ENCODE data around the gene MYO5B.
"Not testable (repeated sequence)": the region's sequence is repeated elsewhere in the genome, so short reads cannot be mapped to it uniquely, and the experiment has no call there.

MYO5B gene

DNA sequence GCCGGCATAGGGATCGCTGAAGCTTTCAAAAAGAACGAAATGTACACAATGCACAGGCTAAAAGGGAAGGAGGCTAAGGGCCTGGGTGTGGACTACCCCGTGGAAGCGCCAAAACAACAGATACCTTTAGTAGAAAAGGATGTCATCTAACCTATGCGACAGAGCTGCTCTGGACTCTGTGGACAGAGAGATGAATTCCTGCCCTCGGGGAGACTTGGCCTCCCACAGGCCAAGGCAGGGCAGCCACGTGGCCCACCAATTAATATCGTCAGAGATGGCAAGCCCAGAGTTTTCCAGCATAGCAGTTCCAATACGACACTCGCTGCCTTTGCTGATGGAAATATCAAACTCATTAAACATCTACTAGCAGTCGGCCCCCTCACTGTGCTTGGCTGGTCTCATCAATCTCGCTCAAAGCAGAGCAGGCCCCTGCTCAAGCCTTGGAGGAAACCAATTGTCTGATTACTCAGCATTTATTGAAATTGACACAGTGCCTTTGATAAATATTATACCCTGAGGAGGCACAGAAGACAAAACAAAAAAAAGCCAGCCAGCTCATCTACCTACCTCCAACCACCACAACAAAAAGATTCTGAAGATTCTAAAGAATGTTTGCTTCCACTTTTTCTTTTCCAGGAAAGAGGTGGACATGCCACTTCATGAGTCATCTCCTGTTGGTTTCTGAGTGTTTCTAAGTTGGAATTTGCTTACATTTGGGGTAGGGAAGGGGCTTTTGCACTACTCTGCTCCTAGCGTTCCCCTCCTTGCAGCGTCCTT lies 302.6 kb downstream of the MYO5B start:
- no peak overlapping the region for H3K4me3 ChIP-seq (ENCODE audit: low read depth, low read length)

DNA sequence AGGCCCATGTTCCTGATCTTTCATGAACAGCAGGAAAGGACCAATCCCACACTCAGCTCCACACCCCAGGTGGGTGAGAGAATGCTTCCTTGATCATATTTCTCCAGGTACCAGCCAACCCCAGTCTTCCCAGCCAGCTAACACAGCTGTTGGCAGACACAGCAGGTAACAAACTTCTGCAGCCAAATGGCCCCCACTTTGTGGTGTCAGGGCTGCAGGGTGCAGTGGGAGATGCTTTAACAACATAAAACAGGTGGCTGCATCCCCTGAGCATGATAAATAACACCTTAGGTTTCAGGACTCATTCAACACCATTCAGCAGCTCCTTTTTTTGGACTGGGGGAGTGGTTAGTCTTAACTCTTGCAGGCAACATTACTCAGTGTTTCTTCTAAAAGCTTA lies 304.9 kb downstream of the MYO5B start:
- H3K4me3 ChIP-seq (ENCODE audit: low read depth, low read length) = no peak overlapping the region

DNA sequence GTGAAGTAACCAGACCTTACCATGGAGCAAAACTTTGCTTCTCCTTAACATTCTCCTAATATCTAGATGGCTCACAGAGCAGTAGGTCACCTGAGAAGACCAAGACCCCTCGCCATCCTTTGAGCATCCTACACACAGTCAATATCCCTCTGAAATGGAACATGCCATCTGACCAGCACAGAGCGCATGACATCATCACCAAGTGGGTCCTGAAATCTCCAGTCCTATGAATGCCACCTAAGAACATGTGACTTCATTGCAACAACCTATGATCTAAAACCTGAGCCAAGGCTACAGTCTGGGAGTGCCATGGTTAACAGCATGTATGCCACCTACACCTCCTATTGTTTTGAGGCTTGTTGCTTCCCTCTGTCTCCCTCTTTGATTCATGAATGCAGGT lies 305.4 kb downstream of the MYO5B start:
- not testable (repeated sequence) for H3K4me3 ChIP-seq (ENCODE audit: low read depth, low read length)

DNA sequence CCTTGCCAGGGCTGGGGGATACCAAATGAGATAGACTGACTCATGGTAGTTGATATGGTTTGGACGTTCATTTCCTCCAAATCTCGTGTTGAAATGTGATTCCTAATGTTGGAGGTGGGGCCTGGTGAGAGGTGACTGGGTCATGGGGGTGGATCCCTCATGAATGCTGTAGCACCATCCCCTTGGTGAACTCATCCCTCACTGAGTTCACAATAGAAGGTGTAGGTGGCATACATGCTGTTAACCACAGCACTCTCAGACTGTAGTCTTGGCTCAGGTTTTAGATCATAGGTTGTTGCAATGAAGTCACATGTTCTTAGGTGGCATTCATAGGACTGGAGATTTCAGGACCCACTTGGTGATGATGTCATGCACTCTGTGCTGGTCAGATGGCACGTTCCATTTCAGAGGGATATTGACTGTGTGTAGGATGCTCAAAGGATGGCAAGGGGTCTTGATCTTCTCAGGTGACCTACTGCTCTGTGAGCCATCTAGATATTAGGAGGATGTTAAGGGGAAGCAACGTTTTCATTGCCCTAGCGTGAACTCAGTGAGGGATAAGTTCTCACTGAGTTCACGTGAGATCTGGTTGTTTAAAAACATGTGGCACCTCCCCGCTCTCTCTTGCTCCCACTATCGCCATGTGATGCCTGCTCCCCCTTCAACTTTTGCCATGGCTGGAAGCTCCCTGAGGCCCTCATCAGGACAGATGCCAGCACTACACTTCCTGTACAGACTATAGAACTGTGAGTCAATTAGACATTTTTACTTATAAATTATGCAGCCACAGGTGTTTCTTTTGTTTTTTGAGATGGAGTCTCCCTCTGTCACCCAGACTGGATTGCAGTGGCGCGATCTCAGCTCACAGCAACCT lies 307.8 kb downstream of the MYO5B start:
- no peak overlapping the region for H3K4me3 ChIP-seq (ENCODE audit: low read depth, low read length)

DNA sequence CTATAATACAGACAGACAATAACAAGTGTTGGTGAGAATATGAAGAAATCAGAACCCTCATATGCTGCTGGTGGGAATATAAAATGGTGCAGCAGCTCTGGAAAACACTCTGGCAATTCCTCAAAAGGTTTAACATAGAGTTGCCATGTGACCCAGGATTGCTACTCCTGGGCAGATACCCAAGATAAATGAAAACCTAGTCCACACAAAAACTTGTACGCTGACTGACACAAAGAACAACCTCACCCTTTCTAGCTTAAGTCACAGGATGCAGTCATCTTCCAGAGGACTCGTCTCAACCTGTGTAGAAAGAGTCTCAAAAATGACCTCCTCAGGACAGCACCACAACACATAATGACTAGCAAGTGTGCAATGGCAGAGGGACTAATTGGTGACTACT lies 310.0 kb downstream of the MYO5B start:
- H3K4me3 ChIP-seq (ENCODE audit: low read depth, low read length) = no peak overlapping the region

DNA sequence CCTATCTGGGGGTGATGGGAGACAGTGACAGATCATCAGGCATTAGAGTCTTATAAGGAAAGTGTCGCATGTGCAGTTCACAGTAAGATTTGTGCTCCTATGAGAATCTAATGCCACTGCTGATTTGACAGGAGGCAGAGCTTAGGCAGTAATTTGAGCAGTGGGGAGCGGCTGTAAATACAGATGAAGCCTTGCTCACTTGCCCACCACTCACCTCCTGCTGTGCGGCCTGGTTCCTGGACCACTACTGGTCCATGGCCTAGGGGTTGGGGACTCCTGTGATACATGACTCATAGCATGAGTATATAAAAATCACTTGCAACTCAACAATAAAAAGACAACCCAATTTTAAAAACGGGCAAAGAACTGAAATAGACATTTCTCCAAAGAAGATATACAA lies 310.5 kb downstream of the MYO5B start:
- H3K4me3 ChIP-seq (ENCODE audit: low read depth, low read length) = no peak overlapping the region

DNA sequence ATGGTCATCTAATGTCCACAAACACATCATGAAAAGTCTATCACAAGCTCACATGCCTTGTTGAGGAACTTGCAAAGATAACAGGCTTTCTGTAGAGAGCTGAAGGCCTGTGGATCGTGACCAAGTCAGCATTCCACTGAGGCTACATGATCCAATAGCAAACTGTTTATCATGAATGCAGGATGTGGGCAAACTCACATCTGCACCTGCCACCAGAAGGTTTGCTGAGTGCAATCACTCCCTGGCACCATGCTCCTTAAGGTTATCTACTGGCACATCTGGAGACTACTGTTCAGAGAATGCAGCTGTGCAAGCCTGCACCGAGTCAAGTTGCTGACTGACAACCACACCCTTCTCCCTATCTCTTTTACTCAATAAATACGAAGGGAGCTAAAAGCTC lies 314.3 kb downstream of the MYO5B start:
- H3K4me3 ChIP-seq (ENCODE audit: low read depth, low read length) = no peak overlapping the region

DNA sequence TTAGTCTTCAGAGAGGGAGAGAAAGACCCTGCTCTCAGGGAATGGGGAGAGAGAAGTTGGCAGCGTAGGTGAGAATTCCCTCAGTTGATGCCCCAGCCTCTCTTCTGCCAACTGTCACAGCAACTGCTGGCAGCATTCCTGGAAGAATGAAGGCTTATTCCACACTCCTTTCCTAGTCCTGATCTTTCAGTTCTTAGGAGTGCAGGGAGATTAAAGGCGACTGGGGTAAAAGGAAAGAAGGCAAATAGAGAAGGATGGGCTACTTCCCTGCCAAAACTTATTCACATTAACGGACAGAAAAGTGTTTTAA lies 315.7 kb downstream of the MYO5B start:
- H3K4me3 ChIP-seq (ENCODE audit: low read depth, low read length) = no peak overlapping the region

DNA sequence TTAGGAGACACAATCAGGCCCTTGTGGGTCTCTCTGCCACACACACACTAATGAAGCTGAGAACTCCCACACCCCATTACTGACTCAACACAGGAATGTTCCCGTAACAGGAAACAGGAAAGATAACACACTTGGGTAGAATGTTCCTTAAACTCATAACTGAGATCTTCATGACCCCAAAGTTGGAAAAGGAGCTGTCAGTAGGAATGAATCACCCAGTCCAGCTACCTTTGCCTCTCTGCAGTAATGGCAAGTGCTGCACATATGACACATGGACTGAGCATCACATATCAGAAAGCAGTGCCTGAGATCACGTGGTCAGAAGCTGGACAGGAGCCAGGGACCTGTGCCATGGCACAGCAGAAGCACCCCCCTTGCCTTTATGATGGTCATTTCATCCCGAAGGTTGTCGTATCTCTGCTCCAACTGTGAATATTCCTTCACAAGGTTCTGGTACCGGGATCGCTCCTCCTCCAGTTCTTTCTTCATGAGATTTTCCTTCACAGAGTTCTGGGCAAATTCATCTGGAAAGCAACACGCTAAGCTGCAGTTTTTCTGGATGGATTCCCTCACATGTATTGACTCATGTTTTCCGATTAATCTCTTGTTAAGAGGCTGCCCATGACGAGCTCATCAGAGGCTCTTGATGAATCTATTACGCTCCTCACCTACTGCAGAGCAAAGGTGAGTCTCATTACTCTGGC lies 316.2 kb downstream of the MYO5B start:
- no peak overlapping the region for H3K4me3 ChIP-seq (ENCODE audit: low read depth, low read length)

DNA sequence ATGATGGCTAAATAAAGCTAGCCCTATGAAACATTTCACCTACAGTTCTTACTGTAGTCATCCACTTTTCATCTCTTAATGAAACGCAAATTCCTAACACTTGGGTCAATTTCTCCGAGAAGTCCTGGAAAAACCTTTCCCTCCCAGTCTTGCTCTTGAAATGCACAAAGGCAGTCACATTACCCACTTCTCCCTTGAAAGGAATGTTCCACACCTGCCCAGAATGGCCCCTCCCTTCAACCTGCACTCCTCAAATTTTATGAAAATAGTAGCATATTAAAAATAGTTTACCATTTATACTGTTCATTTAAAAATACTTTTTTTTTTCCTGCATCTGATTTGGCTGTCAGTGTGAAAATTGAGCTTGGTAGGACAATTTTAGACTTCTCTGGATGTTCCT lies 316.9 kb downstream of the MYO5B start:
- no peak overlapping the region for H3K4me3 ChIP-seq (ENCODE audit: low read depth, low read length)

DNA sequence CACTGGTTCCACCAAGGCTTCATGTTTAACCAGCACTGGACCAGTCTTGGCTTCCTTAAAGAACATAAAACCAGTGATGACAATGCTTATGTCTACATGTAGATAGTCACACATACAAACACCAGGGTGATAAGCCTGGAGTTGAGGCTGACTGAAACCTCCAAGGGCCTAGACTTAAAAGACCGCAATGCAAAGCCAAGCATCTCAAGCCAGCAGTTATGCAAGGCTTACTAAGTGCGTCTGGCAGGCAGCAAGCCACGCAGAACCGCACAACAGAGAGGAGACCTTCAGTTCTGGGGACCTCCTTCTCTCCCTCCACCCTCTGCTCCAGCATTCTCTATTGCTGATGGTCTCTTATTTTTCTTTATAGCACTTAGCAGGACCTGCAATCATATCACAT lies 318.4 kb downstream of the MYO5B start:
- H3K4me3 ChIP-seq (ENCODE audit: low read depth, low read length) = no peak overlapping the region

DNA sequence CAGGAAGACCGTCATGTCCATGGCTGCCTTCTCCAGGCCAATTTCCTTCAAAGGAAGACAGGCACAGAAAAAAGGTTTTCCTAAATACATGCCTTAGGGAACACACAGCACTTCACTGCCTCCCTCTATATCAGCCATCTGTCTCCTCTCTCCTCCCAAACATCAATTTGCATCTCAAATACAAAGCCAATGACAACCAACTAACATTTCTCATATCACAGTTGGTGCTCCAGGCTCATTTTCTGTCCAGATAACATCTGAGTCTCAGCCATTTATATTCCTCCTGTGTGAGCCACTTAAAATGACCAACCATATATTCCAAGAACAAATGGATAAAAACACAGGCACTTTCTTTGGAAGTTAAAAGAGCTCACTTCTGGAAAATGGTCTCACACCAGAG lies 319.2 kb downstream of the MYO5B start:
- no peak overlapping the region for H3K4me3 ChIP-seq (ENCODE audit: low read depth, low read length)

DNA sequence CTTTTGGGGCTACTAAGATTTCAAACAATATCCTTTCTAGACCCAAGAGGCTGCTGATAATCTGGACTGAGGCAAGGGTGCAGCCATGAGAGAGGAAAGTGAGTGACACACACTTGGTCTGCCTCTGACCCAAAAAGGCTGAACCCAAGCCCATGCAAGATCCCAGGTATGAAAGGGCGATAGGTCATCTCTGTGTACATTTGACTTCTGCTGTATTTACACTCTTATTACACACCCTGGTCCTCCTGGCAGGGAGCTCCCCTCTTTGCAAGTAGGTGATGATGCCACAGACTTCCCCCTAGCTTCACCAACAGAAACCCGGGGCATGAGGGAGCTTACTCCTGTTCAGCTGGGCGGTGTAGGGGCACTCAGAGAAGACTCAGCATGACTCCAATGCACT lies 319.8 kb downstream of the MYO5B start:
- no peak overlapping the region for H3K4me3 ChIP-seq (ENCODE audit: low read depth, low read length)

DNA sequence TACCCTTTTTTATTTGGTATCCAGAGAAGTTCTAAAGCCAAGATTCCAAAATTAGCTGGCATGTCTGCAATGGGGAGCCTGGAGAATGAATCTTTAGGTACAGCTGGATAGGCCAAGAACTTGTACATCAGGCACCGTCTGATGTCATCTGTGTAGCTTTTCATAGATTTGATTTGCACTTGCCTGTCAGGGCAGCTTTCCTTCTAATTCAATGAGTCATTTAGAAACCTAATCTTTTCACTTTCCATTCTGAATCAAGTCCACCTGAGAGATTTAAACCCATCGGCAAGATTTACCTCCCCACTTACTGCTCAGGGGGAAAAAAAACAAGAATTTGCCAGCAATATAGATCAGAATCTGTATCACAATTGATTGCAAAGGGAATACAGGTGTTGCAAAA lies 320.7 kb downstream of the MYO5B start:
- H3K4me3 ChIP-seq (ENCODE audit: low read depth, low read length) = no peak overlapping the region

DNA sequence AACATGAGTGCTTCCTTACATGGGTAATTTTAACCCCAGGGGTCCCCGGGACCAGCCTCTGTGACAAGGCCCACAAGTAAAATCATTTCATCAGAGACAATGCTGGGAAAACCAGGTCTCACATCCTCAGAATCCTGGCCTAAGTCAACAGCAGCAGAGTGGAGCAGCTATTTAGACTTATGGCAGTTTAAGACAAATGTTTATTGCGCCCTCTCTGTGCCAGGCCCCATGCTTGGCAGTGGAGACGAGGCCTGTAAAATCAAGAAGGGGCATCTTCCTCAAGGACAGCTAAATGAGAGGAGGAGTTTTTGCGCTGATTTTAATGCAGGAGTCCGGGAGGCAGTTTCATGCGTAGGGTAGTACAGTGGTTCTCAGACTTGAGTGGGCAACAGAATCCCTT lies 325.6 kb downstream of the MYO5B start:
- no peak overlapping the region for H3K4me3 ChIP-seq (ENCODE audit: low read depth, low read length)

DNA sequence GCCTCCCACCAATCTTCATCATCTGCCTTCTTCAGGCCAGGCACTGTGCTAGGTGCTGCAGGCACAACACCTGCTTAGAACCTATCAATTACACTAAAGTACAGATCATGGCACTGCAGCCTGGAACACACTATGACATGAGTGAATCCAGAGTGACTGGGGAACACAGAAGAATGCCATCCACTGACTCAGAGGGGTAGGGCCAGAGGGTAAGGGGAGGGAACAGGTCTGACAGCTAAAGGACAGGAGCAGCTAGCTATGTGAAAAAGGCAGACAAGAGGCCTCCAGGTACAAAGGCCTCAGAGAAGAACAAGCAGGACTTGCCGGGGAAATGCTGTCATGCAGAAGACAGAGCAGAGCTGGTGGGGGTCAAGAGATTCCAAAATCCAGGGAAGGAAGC lies 328.3 kb downstream of the MYO5B start:
- no peak overlapping the region for H3K4me3 ChIP-seq (ENCODE audit: low read depth, low read length)

DNA sequence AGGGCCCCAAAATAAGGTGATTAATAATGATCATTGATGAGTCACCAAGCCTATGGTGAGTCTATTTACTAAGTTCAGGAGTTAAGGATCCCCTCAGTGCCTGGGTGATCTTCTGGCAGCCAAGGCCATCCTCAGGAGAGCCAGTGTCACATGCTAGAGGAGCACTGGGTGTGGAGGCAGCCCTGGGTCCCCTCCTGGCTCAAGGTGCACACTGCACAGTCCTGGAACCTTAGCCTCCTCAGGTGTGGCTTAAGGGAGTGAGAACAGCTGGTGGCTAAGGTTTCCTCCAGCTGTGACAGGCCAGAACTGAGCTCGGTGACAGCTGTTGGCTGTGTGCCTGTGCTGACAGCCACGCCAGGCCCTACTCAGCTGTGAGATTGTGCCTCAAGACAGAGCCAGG lies 329.5 kb downstream of the MYO5B start:
- no peak overlapping the region for H3K4me3 ChIP-seq (ENCODE audit: low read depth, low read length)

DNA sequence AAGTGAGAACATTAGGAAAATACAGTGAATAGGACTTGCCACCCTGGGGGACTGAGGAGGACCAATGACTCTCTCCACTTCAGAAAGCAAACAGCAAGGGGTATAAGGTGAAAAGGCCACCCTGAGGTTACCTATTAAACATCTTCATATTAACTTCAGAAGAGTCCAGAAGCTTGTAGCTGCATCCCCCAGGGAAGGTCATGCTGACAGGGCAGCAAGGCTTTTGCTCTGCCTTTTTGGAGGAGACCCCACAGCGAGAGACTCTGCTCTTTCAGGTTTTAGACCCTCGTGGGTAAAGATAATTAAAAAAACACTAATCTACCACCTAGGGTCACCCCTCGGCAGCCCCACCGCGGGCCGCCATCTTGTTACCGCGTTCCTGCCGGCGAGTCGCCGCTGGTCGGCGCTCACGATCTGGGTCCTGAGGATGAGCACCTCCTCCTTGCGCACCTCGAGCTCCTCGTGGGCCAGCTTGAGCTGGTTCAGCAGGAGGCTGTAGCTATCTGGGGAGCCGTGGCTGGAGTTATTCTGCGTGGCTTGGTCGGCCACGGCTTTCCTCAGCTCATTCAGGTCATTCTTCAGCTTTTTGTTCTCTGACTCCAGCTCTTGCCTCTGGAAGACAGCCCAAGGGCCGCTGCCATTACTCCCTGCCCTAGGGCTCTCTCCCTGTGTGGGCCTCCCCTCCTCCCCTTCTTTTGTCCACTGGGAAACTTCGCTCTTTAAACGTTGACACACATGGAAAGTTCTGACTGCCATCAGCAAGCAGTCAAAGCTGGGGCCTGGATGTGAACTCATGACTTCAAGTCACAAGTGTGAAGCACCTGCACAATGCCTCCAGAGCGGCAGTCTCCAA lies 331.0 kb downstream of the MYO5B start:
- H3K4me3 ChIP-seq (ENCODE audit: low read depth, low read length) = no peak overlapping the region

DNA sequence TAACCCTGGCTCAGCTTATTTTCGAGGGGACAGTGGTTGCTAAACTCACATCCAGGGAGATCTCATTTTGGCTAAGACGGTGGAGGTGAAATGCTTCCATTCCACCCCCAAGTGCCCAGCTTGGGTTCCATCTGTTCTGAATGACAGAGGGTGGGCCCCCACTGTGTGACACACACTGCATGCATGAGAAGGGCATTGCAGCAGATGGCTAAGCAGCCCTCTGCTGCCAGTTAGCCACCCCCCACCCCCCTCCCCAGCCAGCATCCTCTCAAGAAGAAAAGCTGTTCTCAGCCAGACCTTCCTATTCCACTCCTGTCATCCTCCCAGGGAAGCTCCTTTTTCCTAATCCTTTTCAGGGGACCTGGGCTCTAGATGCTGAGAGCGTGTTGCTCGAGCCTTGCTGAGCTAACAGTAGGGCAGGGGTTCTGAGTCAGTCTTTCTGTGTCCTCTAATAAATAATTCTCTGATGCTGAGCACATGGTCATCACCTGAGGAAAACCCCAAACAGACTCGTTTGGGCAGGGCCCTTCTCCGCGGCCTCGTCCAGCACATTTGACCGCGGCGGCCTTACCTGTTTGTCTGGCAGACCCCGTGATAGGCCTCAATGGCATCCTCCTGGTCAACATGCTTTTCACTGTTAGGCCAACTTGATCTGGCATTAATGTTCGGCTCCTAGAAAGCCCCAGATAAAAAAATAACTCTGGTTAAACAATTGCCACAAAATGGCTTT lies 332.1 kb downstream of the MYO5B start:
- no peak overlapping the region for H3K4me3 ChIP-seq (ENCODE audit: low read depth, low read length)

DNA sequence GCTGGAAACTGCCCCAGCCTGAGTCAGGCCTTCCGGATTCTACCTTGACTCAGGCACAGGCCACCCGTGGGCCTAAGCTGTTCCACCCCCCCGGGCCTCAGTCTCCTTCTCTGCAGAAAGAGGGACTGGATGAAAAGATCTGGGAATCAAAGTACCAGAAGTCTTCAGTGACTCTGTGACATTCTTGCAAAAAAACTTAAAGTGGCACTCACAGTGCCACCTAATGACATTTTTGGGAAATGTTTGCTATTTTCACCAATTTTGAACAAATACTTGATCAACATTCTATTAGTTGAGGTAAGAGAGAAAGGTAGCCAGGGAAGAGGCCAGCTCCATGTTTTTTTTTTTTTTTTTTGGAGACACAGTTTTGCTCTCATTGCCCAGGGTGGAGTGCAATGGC lies 333.3 kb downstream of the MYO5B start:
- no peak overlapping the region for H3K4me3 ChIP-seq (ENCODE audit: low read depth, low read length)

All from iPS-11a (cell line).